ENCODE measurements around the gene SPATA17. TPM values are rescaled to one million over a fixed set of nuclear protein-coding genes. Genes with fewer than 3 reads are reported as not detected.
A peak's percentile ranks its signal among the peaks of the same experiment; 100 is the strongest.

Gene SPATA17
- total RNA-seq, 4 donors from 2014 or later = 2.6 TPM; not detected in 3

DNA sequence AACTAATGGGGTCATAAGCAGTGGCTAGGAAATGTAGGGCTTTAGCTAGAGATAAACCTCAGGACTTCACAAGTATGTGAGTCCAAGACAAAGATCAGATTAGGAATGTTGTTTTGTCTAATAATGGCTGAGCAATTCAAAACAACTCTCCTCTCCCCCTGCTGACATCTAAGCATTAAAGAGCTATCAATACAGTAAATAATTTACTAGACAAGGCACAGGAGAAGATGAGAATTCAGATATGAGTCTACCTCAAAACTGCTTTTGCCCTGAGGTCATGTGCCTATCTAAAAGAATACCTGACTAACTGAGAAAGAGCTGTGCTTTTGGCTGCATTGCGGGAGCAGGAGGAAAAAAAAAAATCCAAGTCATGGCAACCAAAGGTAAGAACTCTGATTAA, 86.8 kb downstream of the SPATA17 start:
- no peak overlapping the region for H3K4me3 ChIP-seq
- no peak overlapping the region for H3K27ac ChIP-seq
- H3K27me3 ChIP-seq = no peaks in the 10 kb centered on the region
- no peak for DNase-seq
- no peaks in the 10 kb centered on the region for H3K4me1 ChIP-seq
- H3K36me3 ChIP-seq = no peaks in the 10 kb centered on the region
- H3K9me3 ChIP-seq = no peaks in the 10 kb centered on the region
- no peak for TF ChIP-seq POLR2A (IDR thresholded peaks at IDR 0.05)
- TF ChIP-seq, protein P1, sequence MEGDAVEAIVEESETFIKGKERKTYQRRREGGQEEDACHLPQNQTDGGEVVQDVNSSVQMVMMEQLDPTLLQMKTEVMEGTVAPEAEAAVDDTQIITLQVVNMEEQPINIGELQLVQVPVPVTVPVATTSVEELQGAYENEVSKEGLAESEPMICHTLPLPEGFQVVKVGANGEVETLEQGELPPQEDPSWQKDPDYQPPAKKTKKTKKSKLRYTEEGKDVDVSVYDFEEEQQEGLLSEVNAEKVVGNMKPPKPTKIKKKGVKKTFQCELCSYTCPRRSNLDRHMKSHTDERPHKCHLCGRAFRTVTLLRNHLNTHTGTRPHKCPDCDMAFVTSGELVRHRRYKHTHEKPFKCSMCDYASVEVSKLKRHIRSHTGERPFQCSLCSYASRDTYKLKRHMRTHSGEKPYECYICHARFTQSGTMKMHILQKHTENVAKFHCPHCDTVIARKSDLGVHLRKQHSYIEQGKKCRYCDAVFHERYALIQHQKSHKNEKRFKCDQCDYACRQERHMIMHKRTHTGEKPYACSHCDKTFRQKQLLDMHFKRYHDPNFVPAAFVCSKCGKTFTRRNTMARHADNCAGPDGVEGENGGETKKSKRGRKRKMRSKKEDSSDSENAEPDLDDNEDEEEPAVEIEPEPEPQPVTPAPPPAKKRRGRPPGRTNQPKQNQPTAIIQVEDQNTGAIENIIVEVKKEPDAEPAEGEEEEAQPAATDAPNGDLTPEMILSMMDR (IDR thresholded peaks at IDR 0.05) = no peak

DNA sequence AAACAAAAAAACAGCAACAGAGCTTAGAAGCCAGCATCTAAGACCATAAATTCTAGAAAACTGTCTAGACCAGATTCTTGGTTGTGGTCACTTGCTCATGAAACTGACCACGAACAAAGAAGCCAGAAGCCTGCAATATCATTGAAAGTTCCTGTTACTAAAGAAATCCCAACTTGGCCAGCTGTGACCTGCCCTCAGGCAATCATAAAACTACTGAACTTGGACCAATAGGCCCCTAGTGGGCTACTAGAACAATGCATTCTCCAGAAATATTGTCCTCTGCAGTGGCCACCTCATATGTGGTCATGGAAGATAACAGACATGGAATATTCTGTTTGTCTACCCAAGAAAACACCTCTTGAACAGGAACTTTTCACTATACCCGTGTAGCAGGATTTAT, 87.7 kb downstream of the SPATA17 start:
- no peak overlapping the region for H3K4me3 ChIP-seq
- no peak for TF ChIP-seq POLR2A (IDR thresholded peaks at IDR 0.05)
- TF ChIP-seq, protein P1 (IDR thresholded peaks at IDR 0.05) = no peak
- no peaks in the 10 kb centered on the region for H3K27me3 ChIP-seq
- no peaks in the 10 kb centered on the region for H3K9me3 ChIP-seq
- DNase-seq = no peak
- no peaks in the 10 kb centered on the region for H3K36me3 ChIP-seq
- no peaks in the 10 kb centered on the region for H3K4me1 ChIP-seq
- H3K27ac ChIP-seq = no peak overlapping the region

DNA sequence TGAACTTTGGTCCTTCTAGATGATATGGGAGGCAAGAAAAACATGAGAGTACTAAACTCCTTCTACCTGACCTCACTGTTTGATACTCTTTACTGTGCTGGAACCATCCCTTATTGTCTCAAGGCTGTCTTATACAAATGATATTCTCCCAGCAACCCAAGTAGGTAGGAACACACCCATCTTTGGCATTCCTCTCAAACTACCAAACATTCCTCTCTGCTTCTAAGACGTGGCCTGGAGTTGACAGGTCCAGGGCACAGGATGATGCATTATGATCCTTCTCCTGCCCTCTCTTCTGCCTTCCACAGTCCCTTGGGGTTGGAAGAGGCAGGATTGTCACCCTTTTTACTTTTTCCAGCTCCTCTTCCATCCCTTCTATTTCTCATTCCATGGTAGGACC, 90.5 kb downstream of the SPATA17 start:
- Histone ChIP-seq H3K4me3 (no peak overlapping the region), H3K27ac (no peak overlapping the region), H3K27me3 (no peaks in the 10 kb centered on the region), H3K4me1 (no peaks in the 10 kb centered on the region), H3K9me3 (no peaks in the 10 kb centered on the region), H3K36me3 (no peaks in the 10 kb centered on the region)
- no peak for DNase-seq
- TF ChIP-seq, protein P1 (IDR thresholded peaks at IDR 0.05) = no peak

DNA sequence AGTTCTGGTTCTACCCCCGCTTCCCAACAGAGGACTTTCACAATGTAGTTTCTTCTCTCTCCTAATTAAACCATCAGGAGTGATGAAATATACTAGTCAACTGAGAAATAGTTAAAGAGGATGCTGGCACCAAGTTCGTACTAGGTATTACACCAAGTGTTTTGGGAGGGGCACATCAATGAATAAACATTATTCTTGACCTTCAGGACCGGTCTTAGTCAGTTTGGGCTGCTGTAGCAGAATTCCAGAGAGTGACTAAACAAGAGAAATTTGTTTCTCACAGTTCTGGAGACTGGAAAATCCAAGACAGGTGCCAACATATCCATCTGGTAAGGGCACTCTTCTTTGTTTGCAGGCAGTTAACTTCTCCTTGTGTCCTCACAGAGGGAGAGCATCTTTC, 103.8 kb downstream of the SPATA17 start:
- Histone ChIP-seq H3K4me3 (no peak overlapping the region), H3K4me1 (no peaks in the 10 kb centered on the region), H3K36me3 (no peaks in the 10 kb centered on the region), H3K27ac (no peak overlapping the region), H3K9me3 (no peaks in the 10 kb centered on the region), H3K27me3 (no peaks in the 10 kb centered on the region)
- DNase-seq = no peak
- no peak for TF ChIP-seq POLR2A (IDR thresholded peaks at IDR 0.05)
- TF ChIP-seq, protein P1 (IDR thresholded peaks at IDR 0.05) = no peak

DNA sequence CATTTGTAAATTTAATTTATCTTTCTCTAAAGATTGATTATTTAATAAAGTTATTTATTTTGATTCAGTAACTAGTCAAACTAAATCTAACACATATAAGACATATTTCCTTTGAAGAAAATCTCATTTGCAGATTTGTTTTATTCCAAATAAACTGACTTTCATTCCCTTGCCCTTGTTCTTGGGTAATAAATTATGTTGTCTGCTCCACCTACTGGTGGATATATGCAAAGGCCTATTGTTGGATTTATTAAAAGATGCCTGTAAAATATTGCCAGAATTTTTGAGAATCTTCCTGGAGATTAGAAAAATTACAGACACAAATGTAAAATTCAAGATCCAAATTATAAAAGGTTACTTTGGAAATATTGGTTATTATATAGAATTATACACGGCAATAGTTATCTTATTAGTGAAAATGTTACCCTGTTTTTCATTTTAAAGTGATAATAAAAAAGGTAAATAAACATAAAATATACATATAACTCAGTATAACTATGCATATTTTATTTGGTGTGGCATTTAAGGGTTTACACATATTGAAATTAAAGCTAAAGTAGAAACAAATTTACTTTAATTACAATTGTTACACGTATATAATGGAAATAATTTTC, 116.1 kb downstream of the SPATA17 start:
- no peak overlapping the region for H3K27ac ChIP-seq
- no peak overlapping the region for H3K4me3 ChIP-seq
- no peaks in the 10 kb centered on the region for H3K4me1 ChIP-seq
- TF ChIP-seq, protein P1 (IDR thresholded peaks at IDR 0.05) = peak in 5 of 6 experiments; percentile 21 to 63 (median 59)
- TF ChIP-seq POLR2A (IDR thresholded peaks at IDR 0.05) = no peak
- no peak for DNase-seq
- H3K9me3 ChIP-seq = no peaks in the 10 kb centered on the region
- H3K27me3 ChIP-seq = no peaks in the 10 kb centered on the region
- no peaks in the 10 kb centered on the region for H3K36me3 ChIP-seq

DNA sequence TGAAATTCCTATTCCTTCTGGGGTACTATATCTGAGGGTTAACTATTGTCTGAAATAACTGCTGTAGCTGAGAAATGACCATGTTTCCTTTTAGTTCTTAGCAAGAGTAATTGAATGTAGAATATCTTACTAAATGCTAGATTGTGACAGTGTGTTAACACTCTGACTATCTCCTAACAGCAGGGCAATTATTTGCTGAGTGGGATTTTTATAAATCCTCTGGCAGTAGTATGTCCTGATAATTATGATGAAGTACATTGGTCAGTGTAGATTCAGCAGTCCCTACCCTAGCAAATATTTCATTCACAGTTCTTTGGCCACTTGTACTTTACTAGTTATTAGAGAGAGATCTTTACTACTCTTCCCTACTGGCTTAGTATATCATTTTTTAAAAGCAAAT, 138.6 kb downstream of the SPATA17 start:
- Histone ChIP-seq H3K27me3 (no peaks in the 10 kb centered on the region), H3K4me3 (no peak overlapping the region), H3K36me3 (no peaks in the 10 kb centered on the region), H3K9me3 (no peaks in the 10 kb centered on the region), H3K4me1 (no peaks in the 10 kb centered on the region), H3K27ac (no peak overlapping the region)
- TF ChIP-seq, protein P1 (IDR thresholded peaks at IDR 0.05) = no peak
- TF ChIP-seq POLR2A (IDR thresholded peaks at IDR 0.05) = no peak
- no peak for DNase-seq
